ENCODE data around the gene MST1R. TPM values are rescaled to one million over a fixed set of nuclear protein-coding genes. Genes with fewer than 3 reads are reported as not detected.

MST1R gene
- total RNA-seq, 2 donors from 2014 or later: 3.7 to 7.7 TPM

DNA sequence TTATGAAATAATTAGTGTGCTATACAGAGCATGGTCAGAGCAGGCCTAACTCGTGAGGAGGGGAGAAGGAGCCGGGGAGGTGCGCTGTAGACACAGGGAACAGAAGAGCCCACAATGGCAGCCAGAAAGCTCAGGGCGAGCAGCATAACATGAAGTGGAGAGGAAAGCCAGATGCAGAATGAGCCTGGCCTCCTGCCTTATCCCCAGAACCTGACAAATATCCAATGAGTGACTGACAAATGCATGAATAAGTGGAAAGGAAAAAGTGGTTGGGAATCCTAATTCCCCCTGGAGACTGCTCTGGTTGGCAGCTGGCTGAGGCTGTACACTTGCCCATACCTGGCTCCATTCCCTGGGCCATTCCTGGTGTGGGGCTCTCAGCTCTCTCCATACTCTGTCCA, 9.2 kb upstream of the MST1R start:
- no peak for DNase-seq (ENCODE audit: low spot score)
- Histone ChIP-seq H3K4me1 (ENCODE audit: control insufficient read depth in 1 of 2, low read depth in 2 of 2) (peaks cover 4 to 6% of the 10 kb centered on the region in 2 donors), H3K4me3 (no peak overlapping the region), H3K36me3 (peaks cover 11% of the 10 kb centered on the region), H3K9me3 (no peaks in the 10 kb centered on the region), H3K27me3 (replicated peaks; ENCODE audit: insufficient read depth) (no peaks in the 10 kb centered on the region), H3K27ac (no peak overlapping the region)
- no peak for ATAC-seq (ENCODE audit: insufficient number of reproducible peaks, low FRiP score, low read depth)
- TF ChIP-seq, protein P1, sequence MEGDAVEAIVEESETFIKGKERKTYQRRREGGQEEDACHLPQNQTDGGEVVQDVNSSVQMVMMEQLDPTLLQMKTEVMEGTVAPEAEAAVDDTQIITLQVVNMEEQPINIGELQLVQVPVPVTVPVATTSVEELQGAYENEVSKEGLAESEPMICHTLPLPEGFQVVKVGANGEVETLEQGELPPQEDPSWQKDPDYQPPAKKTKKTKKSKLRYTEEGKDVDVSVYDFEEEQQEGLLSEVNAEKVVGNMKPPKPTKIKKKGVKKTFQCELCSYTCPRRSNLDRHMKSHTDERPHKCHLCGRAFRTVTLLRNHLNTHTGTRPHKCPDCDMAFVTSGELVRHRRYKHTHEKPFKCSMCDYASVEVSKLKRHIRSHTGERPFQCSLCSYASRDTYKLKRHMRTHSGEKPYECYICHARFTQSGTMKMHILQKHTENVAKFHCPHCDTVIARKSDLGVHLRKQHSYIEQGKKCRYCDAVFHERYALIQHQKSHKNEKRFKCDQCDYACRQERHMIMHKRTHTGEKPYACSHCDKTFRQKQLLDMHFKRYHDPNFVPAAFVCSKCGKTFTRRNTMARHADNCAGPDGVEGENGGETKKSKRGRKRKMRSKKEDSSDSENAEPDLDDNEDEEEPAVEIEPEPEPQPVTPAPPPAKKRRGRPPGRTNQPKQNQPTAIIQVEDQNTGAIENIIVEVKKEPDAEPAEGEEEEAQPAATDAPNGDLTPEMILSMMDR (IDR thresholded peaks at IDR 0.05): no peak

DNA sequence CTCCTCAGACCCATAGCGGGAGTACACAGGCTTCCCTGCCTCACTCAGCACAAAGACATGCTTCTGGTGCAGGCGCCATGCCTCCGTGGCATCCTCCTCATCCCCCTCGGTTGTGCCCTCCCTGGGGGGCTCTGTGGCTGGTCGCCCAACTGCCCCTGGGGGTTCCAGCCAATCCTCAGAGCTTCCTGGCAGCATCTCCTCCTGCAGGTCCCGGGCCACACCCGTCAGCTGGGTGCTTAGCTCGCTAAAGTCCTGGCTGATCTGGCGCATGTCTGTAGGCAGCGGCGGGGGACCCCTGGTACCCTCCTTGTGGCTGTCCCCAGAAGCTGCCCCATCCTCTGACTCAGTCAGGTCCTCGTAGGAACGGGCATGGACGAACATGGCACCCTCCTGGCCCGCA, 7.9 kb upstream of the MST1R start:
- peaks cover 11% of the 10 kb centered on the region for H3K36me3 ChIP-seq
- ATAC-seq (ENCODE audit: insufficient number of reproducible peaks, low FRiP score, low read depth) (no peak), DNase-seq (ENCODE audit: low spot score) (no peak)
- no peaks in the 10 kb centered on the region for H3K27me3 ChIP-seq (replicated peaks; ENCODE audit: insufficient read depth)
- peaks cover 4 to 7% of the 10 kb centered on the region in 2 donors for H3K4me1 ChIP-seq (ENCODE audit: control insufficient read depth in 1 of 2, low read depth in 2 of 2)
- no peak overlapping the region for H3K4me3 ChIP-seq
- no peak overlapping the region for H3K27ac ChIP-seq
- H3K9me3 ChIP-seq: no peaks in the 10 kb centered on the region
- TF ChIP-seq, protein P1 (IDR thresholded peaks at IDR 0.05): no peak

DNA sequence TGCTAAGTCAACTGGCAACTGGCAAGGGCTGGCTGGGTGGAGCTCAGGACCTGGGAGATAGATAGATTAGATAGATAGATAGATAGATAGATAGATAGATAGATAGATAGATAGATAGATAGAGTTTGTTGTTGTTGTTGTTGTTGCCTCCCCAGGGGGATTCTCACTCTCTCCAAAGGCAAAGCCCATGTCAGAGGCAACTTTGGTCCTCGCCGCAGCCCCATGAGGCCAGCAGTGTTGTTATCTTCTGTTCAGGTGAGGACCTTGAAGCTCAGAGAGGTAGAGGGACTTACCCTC, 7.4 kb upstream of the MST1R start:
- DNase-seq (ENCODE audit: low spot score) (no peak), ATAC-seq (ENCODE audit: insufficient number of reproducible peaks, low FRiP score, low read depth) (no peak)
- no peak overlapping the region for H3K27ac ChIP-seq
- H3K9me3 ChIP-seq: no peaks in the 10 kb centered on the region
- no peaks in the 10 kb centered on the region for H3K27me3 ChIP-seq (replicated peaks; ENCODE audit: insufficient read depth)
- H3K36me3 ChIP-seq: peaks cover 11% of the 10 kb centered on the region
- TF ChIP-seq, protein P1 (IDR thresholded peaks at IDR 0.05): no peak
- H3K4me1 ChIP-seq (ENCODE audit: control insufficient read depth in 1 of 2, low read depth in 2 of 2): peaks cover 4 to 12% of the 10 kb centered on the region in 2 donors
- no peak overlapping the region for H3K4me3 ChIP-seq

DNA sequence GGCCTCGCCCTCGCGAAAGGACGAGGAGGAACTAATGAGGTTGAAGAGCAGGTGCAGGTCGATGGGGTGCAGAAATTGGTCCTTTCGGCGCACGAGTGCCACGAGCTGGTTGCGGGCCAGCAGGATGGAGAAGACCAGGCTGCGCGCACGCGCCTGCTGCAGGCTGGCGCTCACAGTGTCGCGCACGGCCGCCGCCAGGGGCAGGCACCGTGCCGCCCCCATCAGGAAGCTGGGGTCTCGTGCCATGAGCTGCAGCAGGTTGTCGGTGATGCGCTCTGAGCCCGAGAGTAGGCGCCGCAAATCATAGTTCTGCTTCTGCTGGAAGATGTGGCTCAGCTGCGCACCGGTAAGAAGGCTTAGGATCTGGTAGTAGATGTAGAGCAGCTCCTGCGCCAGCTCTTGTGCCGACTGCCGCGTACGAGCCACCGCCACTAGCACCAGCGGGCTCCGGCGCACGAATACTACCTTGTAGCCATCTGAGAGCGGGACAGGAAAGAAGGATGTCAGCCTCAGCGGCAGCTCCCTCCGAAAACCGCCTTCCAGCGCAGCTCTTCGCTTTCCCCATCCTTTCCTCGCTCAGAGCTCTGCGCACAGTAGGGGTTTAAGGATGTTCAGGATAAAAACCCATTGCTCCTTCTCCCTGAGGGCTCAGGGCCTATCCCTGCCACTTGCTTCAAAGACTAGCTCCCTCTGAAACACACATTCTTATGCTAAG, 6.9 kb upstream of the MST1R start:
- H3K4me1 ChIP-seq (ENCODE audit: control insufficient read depth in 1 of 2, low read depth in 2 of 2): peaks cover 8 to 16% of the 10 kb centered on the region in 2 donors
- peaks cover 11% of the 10 kb centered on the region for H3K36me3 ChIP-seq
- H3K27ac ChIP-seq: no peak overlapping the region
- no peaks in the 10 kb centered on the region for H3K9me3 ChIP-seq
- ATAC-seq (ENCODE audit: insufficient number of reproducible peaks, low FRiP score, low read depth) (no peak), DNase-seq (ENCODE audit: low spot score) (no peak)
- TF ChIP-seq, protein P1 (IDR thresholded peaks at IDR 0.05): no peak
- H3K27me3 ChIP-seq (replicated peaks; ENCODE audit: insufficient read depth): no peaks in the 10 kb centered on the region
- no peak overlapping the region for H3K4me3 ChIP-seq

DNA sequence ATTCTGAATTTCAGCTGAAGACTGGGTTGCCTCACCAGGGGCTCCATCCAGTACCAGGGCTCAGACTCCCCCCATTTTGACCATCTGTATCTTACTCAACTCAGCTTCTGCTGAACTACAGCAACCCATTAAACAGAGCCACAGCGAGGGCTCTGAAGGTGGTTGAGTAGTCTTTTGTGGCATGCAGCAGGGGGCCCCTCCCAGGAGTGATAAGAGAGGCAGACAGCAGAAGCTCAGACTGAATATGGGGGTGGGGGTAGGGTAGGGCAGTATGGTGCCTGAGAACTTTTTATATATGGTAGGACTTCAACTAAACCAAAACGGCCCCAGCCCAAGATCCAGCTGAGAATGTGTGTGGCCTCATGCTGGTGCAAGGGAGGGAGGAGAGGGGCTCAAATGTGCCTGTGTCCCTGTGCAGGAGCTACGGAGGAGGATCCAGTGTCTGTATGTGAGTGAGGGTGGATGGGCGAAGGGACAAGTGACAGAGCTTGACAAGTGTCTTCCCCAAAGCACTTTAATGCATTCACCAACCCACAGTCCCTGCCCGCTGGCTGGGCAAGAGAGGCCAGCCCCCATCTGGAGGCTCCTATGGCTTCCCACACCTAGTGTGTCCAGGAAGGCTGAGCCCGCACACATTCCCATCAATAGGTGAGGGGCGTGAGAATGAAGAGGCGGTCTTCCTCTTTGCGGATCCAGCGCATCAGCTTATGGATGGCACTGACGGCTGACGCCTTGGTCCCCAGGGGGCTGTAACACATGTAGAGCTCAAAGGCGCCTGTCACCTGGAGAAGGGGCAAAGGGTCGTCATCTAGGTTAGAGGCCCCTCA, 4.9 kb upstream of the MST1R start:
- Histone ChIP-seq H3K4me3 (no peak overlapping the region), H3K27ac (no peak overlapping the region), H3K4me1 (ENCODE audit: control insufficient read depth in 1 of 2, low read depth in 2 of 2) (peaks cover 11 to 29% of the 10 kb centered on the region in 2 donors), H3K36me3 (peaks cover 11% of the 10 kb centered on the region), H3K27me3 (replicated peaks; ENCODE audit: insufficient read depth) (no peaks in the 10 kb centered on the region), H3K9me3 (no peaks in the 10 kb centered on the region)
- ATAC-seq (ENCODE audit: insufficient number of reproducible peaks, low FRiP score, low read depth) (no peak), DNase-seq (ENCODE audit: low spot score) (no peak)
- TF ChIP-seq, protein P1 (IDR thresholded peaks at IDR 0.05): no peak
